ENCODE measurements around the gene DAGLB.

The DAGLB gene

GRCh38 chr7:6367701-6368211 is 80.0 kb downstream of the DAGLB start:
- TF ChIP-seq CTCF (IDR thresholded peaks at IDR 0.05): no peak

- no peak for TF ChIP-seq CTCF (IDR thresholded peaks at IDR 0.05)
These were observed 82.3 kb downstream of the DAGLB start for GRCh38 chr7:6365451-6365850.

- TF ChIP-seq CTCF (IDR thresholded peaks at IDR 0.05): no peak
These were observed 86.9 kb downstream of the DAGLB start for GRCh38 chr7:6360841-6361240.

- no peak for TF ChIP-seq CTCF (IDR thresholded peaks at IDR 0.05)
These were observed 88.0 kb downstream of the DAGLB start for GRCh38 chr7:6359734-6360133.
